HepG2 (cell line): ENCODE results near the gene SPACA5B. TPM values are rescaled to one million over a fixed set of nuclear protein-coding genes. Genes with fewer than 3 reads are reported as not detected.

Source experiments
- MBD4 ChIP-seq: IDR thresholded peaks from 2 replicates; pipeline ENCODE4 v1.6.1; 2012; ENCODE audit warnings: low read length, inconsistent platforms, borderline replicate concordance
- NBN ChIP-seq: fragments of 450-650 bp; conservative IDR thresholded peaks from 2 replicates; pipeline ENCODE4 v1.6.1; 2017
- NFIB ChIP-seq: sonication (generic); formaldehyde crosslinking; IDR thresholded peaks from 2 replicates; pipeline ENCODE4 v1.9.0; 2021; ENCODE audit warnings: missing genetic modification reagents, mild to moderate bottlenecking, borderline replicate concordance
- RBFOX2 ChIP-seq: fragments of 200-400 bp; formaldehyde crosslinking; IDR thresholded peaks from 2 replicates; pipeline ENCODE4 v1.6.1; 2017; ENCODE audit warnings: low read depth, mild to moderate bottlenecking, low read length
- RBM39 ChIP-seq: fragments of 200-400 bp; formaldehyde crosslinking; IDR thresholded peaks from one replicate; pipeline ENCODE4 v1.6.1; 2018; ENCODE audit warnings: antibody characterized with exemption, mild to moderate bottlenecking, low read depth, low read length; ENCODE audit not compliant: poor library complexity, severe bottlenecking
- SMARCC2 ChIP-seq: fragments of 450-650 bp; IDR thresholded peaks from 2 replicates; pipeline ENCODE4 v1.6.1; 2017; ENCODE audit warnings: antibody characterized with exemption, mild to moderate bottlenecking
- SMYD3 ChIP-seq: sonication (generic); formaldehyde crosslinking; IDR thresholded peaks from 2 replicates; pipeline ENCODE4 v1.8.1; 2023; ENCODE audit warnings: mild to moderate bottlenecking, missing genetic modification reagents
- STAT6 ChIP-seq: sonication (generic); formaldehyde crosslinking; IDR thresholded peaks from 2 replicates; pipeline ENCODE4 v1.4.0; 2020; ENCODE audit warnings: missing genetic modification reagents, mild to moderate bottlenecking, borderline replicate concordance
- TCF12 ChIP-seq, 2 experiments: fragments of 450-650 bp in 1 of 2; sonication (generic) in 1 of 2; formaldehyde crosslinking in 1 of 2; IDR thresholded peaks; 2 replicates each; pipeline versions ENCODE4 v1.6.1 to v1.8.0; 2017 to 2022; ENCODE audit warnings: antibody characterized with exemption in 1 of 2, mild to moderate bottlenecking in 1 of 2, missing genetic modification reagents in 1 of 2, moderate library complexity in 1 of 2
- ZNF275 ChIP-seq: sonication (generic); formaldehyde crosslinking; IDR thresholded peaks from 2 replicates; pipeline ENCODE4 v1.8.0; 2022; ENCODE audit warnings: missing genetic modification reagents, mild to moderate bottlenecking, inconsistent platforms, borderline replicate concordance
- polyA plus RNA-seq, 8 experiments: library from polyadenylated mRNA; depleted of rRNA in 3 of 8; stranded (reverse) in 7 of 8; unstranded in 1 of 8; fragments of >200 nt; fragmentation: Illumina TruSeq in 4 of 8; extraction: Trizol in 4 of 8; gene quantifications; 2 replicates each; pipeline versions ENCODE4 v1.2.1 to v1.2.3, GENCODE V29; 2011 to 2016; ENCODE audit warnings: low read depth in 4 of 8, missing spikeins in 1 of 8, mixed read lengths in 1 of 8; ENCODE audit not compliant: insufficient read depth in 1 of 8
- total RNA-seq, 5 experiments: library from RNA; depleted of rRNA; stranded (reverse); fragments of >200 nt; fragmentation: Illumina TruSeq; extraction: Trizol; gene quantifications; 2 replicates each; pipeline ENCODE4 v1.2.3, GENCODE V29; 2016; ENCODE audit warnings: low read depth in 1 of 5

SPACA5B gene
- total and polyA plus RNA-seq, 2 of the 13 experiments (the other 11 are each of a cell fraction or from before 2014, with no cell fraction given) = not detected

GRCh38 chrX:48102874-48103374, 27.5 kb upstream of the SPACA5B start (continued):
- TF ChIP-seq RBFOX2 = no peak
- no peak for TF ChIP-seq MBD4
- TF ChIP-seq NBN = no peak
- no peak for TF ChIP-seq NFIB (CRISPR knock-in tag)
- no peak for TF ChIP-seq RBM39
- no peak for TF ChIP-seq SMARCC2
- no peak for TF ChIP-seq SMYD3 (CRISPR knock-in tag)
- TF ChIP-seq TCF12 (IDR thresholded peaks at IDR 0.05) = no peak
- TF ChIP-seq TCF12 (CRISPR knock-in tag; IDR thresholded peaks at IDR 0.05) = no peak
- TF ChIP-seq STAT6 = no peak
- TF ChIP-seq ZNF275 (CRISPR knock-in tag) = no peak
